ENCODE data around the gene UBE2Z.

UBE2Z gene

GRCh38 chr17:48961516-48962233 is 53.5 kb downstream of the UBE2Z start:
- no peak for DNase-seq

GRCh38 chr17:48970224-48970623 is 62.0 kb downstream of the UBE2Z start:
- DNase-seq: no peak

- no peak for DNase-seq
These were observed 62.9 kb downstream of the UBE2Z start for GRCh38 chr17:48970865-48971687.

GRCh38 chr17:48972749-48973097 is 64.5 kb downstream of the UBE2Z start:
- no peak for DNase-seq

- no peak for DNase-seq
These were observed 65.6 kb downstream of the UBE2Z start for GRCh38 chr17:48973806-48974205.
